HEK293 (cell line): ENCODE data around the gene CSTPP1.

Experiments
- EGR2 ChIP-seq: fragments of 450-650 bp; formaldehyde crosslinking; IDR thresholded peaks from 2 replicates; pipeline ENCODE4 v1.5.1; 2016; ENCODE audit warnings: low read depth, missing biosample characterization, missing genetic modification characterization
- REST ChIP-seq: fragments of 450-650 bp; formaldehyde crosslinking; IDR thresholded peaks from 2 replicates; pipeline ENCODE4 v1.5.1; 2016; ENCODE audit warnings: missing biosample characterization, missing genetic modification characterization
- TCF7L2 ChIP-seq: IDR thresholded peaks from 2 replicates; pipeline ENCODE4 v1.6.1; 2011; ENCODE audit warnings: low read depth, mild to moderate bottlenecking, inconsistent platforms, low read length, moderate library complexity, borderline replicate concordance
- ZBTB49 ChIP-seq: fragments of 450-650 bp; formaldehyde crosslinking; IDR thresholded peaks from 2 replicates; pipeline ENCODE4 v1.5.1; 2016; ENCODE audit warnings: missing biosample characterization, missing genetic modification characterization, low read depth
- ZNF274 ChIP-seq, 2 experiments: fragments of 200-500 bp in 1 of 2; fragments of 450-650 bp in 1 of 2; sonication (Bioruptor generic) in 1 of 2; formaldehyde crosslinking in 1 of 2; IDR thresholded peaks; 2 replicates each; pipeline versions ENCODE4 v1.5.1 to v1.6.1; 2014 to 2016; ENCODE audit warnings: borderline replicate concordance in 1 of 2, inconsistent platforms in 1 of 2, low read length in 1 of 2, missing biosample characterization in 1 of 2, missing genetic modification characterization in 1 of 2
- ZNF629 ChIP-seq: fragments of 450-650 bp; formaldehyde crosslinking; IDR thresholded peaks from 2 replicates; pipeline ENCODE4 v1.5.1; 2017; ENCODE audit warnings: missing biosample characterization, missing genetic modification characterization
- TF ChIP-seq, protein P1 (sequence below): fragments of 450-650 bp; formaldehyde crosslinking; IDR thresholded peaks from 2 replicates; pipeline ENCODE4 v1.5.1; 2016; ENCODE audit warnings: missing biosample characterization, missing genetic modification characterization

GRCh38 chr11:47149782-47150181 is 213.2 kb downstream of the CSTPP1 start:
- TF ChIP-seq, protein P1, sequence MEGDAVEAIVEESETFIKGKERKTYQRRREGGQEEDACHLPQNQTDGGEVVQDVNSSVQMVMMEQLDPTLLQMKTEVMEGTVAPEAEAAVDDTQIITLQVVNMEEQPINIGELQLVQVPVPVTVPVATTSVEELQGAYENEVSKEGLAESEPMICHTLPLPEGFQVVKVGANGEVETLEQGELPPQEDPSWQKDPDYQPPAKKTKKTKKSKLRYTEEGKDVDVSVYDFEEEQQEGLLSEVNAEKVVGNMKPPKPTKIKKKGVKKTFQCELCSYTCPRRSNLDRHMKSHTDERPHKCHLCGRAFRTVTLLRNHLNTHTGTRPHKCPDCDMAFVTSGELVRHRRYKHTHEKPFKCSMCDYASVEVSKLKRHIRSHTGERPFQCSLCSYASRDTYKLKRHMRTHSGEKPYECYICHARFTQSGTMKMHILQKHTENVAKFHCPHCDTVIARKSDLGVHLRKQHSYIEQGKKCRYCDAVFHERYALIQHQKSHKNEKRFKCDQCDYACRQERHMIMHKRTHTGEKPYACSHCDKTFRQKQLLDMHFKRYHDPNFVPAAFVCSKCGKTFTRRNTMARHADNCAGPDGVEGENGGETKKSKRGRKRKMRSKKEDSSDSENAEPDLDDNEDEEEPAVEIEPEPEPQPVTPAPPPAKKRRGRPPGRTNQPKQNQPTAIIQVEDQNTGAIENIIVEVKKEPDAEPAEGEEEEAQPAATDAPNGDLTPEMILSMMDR, result no peak
- TF ChIP-seq REST (tag by site-specific recombination) (no peak), TCF7L2 (no peak), ZNF274 (IDR thresholded peaks at IDR 0.05; ENCODE audit: low read length) (no peak), ZNF274 (tag by site-specific recombination; IDR thresholded peaks at IDR 0.05; ENCODE audit: borderline replicate concordance) (no peak), EGR2 (tag by site-specific recombination) (no peak), ZNF629 (no peak), ZBTB49 (tag by site-specific recombination) (no peak)
